ENCODE measurements around the gene ADAMTSL2. TPM values are rescaled to one million over a fixed set of nuclear protein-coding genes. Genes with fewer than 3 reads are reported as not detected.

Gene ADAMTSL2
- polyA plus RNA-seq, 1 donor (not counting 4 experiments of a cell fraction or from before 2014, with no cell fraction given): not detected

DNA sequence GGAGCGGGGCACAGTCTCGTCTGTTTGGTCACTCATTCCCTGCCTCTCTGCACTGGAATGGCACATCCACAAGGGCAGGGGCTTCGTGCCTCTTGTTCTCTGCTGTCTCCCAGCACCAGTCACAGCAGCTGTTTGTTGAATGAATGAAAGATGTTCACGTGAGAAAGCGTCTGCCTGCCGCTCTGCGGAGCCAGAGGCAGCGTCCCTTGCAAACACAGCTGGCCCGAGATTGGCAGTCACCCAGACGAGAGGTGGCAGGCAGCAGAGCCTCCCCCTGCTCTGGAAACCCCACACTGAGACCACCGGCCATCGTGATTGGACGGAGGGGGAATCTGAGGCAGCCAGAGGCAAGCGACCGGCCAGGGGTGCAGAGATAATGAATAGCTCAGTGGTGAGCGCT, 80.7 kb downstream of the ADAMTSL2 start:
- no peaks in the 10 kb centered on the region for H3K36me3 ChIP-seq (ENCODE audit: control insufficient read depth in 2 of 2, extremely low read depth in 1 of 2, insufficient read depth in 2 of 2, low read length in 2 of 2)
- H3K9me3 ChIP-seq (ENCODE audit: control insufficient read depth, low read depth, low read length): no peaks in the 10 kb centered on the region
- H3K4me3 ChIP-seq (ENCODE audit: control insufficient read depth in 2 of 3, extremely low read depth in 1 of 3, insufficient read depth in 2 of 3, low read depth in 1 of 3, low read length in 3 of 3): no peak overlapping the region
- H3K9ac ChIP-seq (ENCODE audit: control insufficient read depth, extremely low read depth, insufficient read depth, low read length): no peak overlapping the region
- TF ChIP-seq, protein P1, sequence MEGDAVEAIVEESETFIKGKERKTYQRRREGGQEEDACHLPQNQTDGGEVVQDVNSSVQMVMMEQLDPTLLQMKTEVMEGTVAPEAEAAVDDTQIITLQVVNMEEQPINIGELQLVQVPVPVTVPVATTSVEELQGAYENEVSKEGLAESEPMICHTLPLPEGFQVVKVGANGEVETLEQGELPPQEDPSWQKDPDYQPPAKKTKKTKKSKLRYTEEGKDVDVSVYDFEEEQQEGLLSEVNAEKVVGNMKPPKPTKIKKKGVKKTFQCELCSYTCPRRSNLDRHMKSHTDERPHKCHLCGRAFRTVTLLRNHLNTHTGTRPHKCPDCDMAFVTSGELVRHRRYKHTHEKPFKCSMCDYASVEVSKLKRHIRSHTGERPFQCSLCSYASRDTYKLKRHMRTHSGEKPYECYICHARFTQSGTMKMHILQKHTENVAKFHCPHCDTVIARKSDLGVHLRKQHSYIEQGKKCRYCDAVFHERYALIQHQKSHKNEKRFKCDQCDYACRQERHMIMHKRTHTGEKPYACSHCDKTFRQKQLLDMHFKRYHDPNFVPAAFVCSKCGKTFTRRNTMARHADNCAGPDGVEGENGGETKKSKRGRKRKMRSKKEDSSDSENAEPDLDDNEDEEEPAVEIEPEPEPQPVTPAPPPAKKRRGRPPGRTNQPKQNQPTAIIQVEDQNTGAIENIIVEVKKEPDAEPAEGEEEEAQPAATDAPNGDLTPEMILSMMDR (optimal IDR thresholded peaks at IDR 0.05 in 1 of 3, IDR thresholded peaks at IDR 0.05 in 1 of 3, conservative IDR thresholded peaks at IDR 0.05 in 1 of 3; ENCODE audit: extremely low read depth in 1 of 3, insufficient read depth in 2 of 3, low read length in 3 of 3): no peak
- TF ChIP-seq EZH2 (IDR thresholded peaks at IDR 0.05; ENCODE audit: low read length): no peak
- H3K4me1 ChIP-seq (ENCODE audit: control insufficient read depth, extremely low read depth, insufficient read depth, low read length): no peaks in the 10 kb centered on the region
- no peak overlapping the region for H2AFZ ChIP-seq (ENCODE audit: control insufficient read depth, low read length)
- no peaks in the 10 kb centered on the region for H3K79me2 ChIP-seq (ENCODE audit: control insufficient read depth, insufficient read depth, low read length)
- dilution Hi-C loops (cut with MboI; ENCODE audit: extremely low pct_ligation_motif_present, low sequenced_read_pairs): no loop called here
- H4K20me1 ChIP-seq (ENCODE audit: control insufficient read depth, extremely low read depth, insufficient read depth, low read length): no peaks in the 10 kb centered on the region
- no peak for FAIRE-seq
- no peak for DNase-seq (ENCODE audit: low read depth, low spot score)
- H3K4me2 ChIP-seq (ENCODE audit: control insufficient read depth, extremely low read depth, insufficient read depth, low read depth, low read length): no peak overlapping the region
- no peak overlapping the region for H3K27ac ChIP-seq (ENCODE audit: control insufficient read depth, insufficient read depth, low read length)
- peaks cover 54% of the 10 kb centered on the region for H3K27me3 ChIP-seq (ENCODE audit: control insufficient read depth, extremely low read depth, insufficient read depth, low read length)
- no peaks in the 10 kb centered on the region for H3K9me1 ChIP-seq (ENCODE audit: control insufficient read depth, extremely low read depth, insufficient read depth, low read length)

DNA sequence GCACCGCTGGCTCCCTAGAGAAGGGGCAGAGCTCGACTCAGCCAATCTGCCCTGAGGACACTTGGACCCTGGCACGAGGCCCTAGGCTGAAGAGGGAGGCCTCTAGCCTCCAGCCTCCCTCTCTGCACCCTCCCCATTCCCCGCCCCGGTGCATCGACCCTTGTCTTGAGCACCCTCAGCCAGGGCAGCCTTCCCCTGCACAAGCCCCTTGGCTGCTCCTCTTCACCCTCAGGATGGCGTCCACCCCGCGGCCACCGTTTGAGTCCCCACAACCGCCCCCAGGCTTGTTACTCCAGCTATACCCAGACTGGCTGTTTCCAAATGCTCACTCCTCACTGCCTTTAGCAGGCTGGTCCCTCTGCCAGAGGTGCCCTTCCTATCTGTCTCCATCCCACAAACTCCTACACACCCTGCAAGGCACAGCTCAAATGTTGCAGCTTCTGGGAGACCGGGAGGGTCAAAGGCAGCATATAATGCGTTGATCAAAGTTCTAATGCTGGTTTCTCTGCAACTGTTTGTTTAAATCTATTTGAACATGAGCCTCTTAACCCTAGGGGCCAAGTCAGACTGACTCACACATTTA, 81.2 kb downstream of the ADAMTSL2 start:
- Histone ChIP-seq H3K79me2 (ENCODE audit: control insufficient read depth, insufficient read depth, low read length) (no peaks in the 10 kb centered on the region), H3K9me3 (ENCODE audit: control insufficient read depth, low read depth, low read length) (no peaks in the 10 kb centered on the region), H3K27ac (ENCODE audit: control insufficient read depth, insufficient read depth, low read length) (no peak overlapping the region), H3K4me3 (ENCODE audit: control insufficient read depth in 2 of 3, extremely low read depth in 1 of 3, insufficient read depth in 2 of 3, low read depth in 1 of 3, low read length in 3 of 3) (no peak overlapping the region), H3K36me3 (ENCODE audit: control insufficient read depth in 2 of 2, extremely low read depth in 1 of 2, insufficient read depth in 2 of 2, low read length in 2 of 2) (no peaks in the 10 kb centered on the region), H3K9me1 (ENCODE audit: control insufficient read depth, extremely low read depth, insufficient read depth, low read length) (no peaks in the 10 kb centered on the region), H3K9ac (ENCODE audit: control insufficient read depth, extremely low read depth, insufficient read depth, low read length) (no peak overlapping the region), H3K4me1 (ENCODE audit: control insufficient read depth, extremely low read depth, insufficient read depth, low read length) (no peaks in the 10 kb centered on the region), H4K20me1 (ENCODE audit: control insufficient read depth, extremely low read depth, insufficient read depth, low read length) (no peaks in the 10 kb centered on the region), H3K27me3 (ENCODE audit: control insufficient read depth, extremely low read depth, insufficient read depth, low read length) (peaks cover 54% of the 10 kb centered on the region), H2AFZ (ENCODE audit: control insufficient read depth, low read length) (no peak overlapping the region), H3K4me2 (ENCODE audit: control insufficient read depth, extremely low read depth, insufficient read depth, low read depth, low read length) (no peak overlapping the region)
- DNase-seq (ENCODE audit: low read depth, low spot score) (no peak), FAIRE-seq (no peak)
- dilution Hi-C loops (cut with MboI; ENCODE audit: extremely low pct_ligation_motif_present, low sequenced_read_pairs): no loop called here
- TF ChIP-seq EZH2 (IDR thresholded peaks at IDR 0.05; ENCODE audit: low read length): no peak
- TF ChIP-seq, protein P1 (optimal IDR thresholded peaks at IDR 0.05 in 1 of 3, IDR thresholded peaks at IDR 0.05 in 1 of 3, conservative IDR thresholded peaks at IDR 0.05 in 1 of 3; ENCODE audit: extremely low read depth in 1 of 3, insufficient read depth in 2 of 3, low read length in 3 of 3): no peak
